Stimulated activated memory B cell treated with anti-CD40 and anti-IgM and Interleukin-4, amounts not matched to agents 10 μg/mL and 1 μg/mL and 100 μg/mL, for 72 hours (primary cell): Measurements from ENCODE around the gene PLB1.
A peak's percentile ranks its signal among the peaks of the same experiment; 100 is the strongest.
"Not testable (repeated sequence)": the region's sequence is repeated elsewhere in the genome, so short reads cannot be mapped to it uniquely, and the experiment has no call there.

Experiments
- ATAC-seq: fragments of 150-1000 bp; cut with Tn5 transposase; 2 replicates; pipeline ENCODE4 v1.10.0; 2021
- H3K27ac Mint-ChIP-seq: one replicate; pipeline ENCODE4 v1.8.0; 2022; ENCODE audit warnings: mild to moderate bottlenecking, mixed read lengths
- H3K27me3 Mint-ChIP-seq: one replicate; pipeline ENCODE4 v1.8.0; 2022; ENCODE audit warnings: mixed read lengths
- H3K36me3 Mint-ChIP-seq: one replicate; pipeline ENCODE4 v1.8.0; 2022; ENCODE audit warnings: mixed read lengths
- H3K4me1 Mint-ChIP-seq: one replicate; pipeline ENCODE4 v1.8.0; 2022; ENCODE audit warnings: mixed read lengths
- H3K4me3 Mint-ChIP-seq: one replicate; pipeline ENCODE4 v1.8.0; 2022; ENCODE audit warnings: mild to moderate bottlenecking, moderate library complexity, mixed read lengths
- H3K9me3 Mint-ChIP-seq: one replicate; pipeline ENCODE4 v1.8.0; 2022; ENCODE audit warnings: mixed read lengths

Gene PLB1

DNA sequence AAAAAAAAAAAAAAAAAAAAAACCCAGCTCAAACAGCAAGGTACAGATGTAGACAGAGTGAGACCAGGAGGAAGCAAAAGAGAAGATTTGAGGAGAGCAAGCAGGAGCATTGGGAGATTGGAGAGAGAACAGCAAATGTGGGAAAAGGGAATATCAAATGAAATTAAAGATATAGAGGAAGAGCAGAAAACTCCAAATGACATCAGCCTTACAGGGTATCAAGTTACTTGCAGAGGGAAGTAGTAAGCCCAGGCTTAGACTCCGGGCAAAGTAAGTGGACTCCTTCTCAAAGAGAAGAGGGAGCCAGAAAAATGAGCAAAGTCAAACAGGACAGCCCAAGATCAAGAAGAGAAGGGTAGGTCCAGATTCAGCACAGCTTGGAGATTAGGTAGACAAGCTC lies 162.5 kb downstream of the PLB1 start:
- Mint-ChIP-seq H3K9me3 (no peaks in the 10 kb centered on the region), H3K27me3 (no peaks in the 10 kb centered on the region)
- no peak for ATAC-seq

DNA sequence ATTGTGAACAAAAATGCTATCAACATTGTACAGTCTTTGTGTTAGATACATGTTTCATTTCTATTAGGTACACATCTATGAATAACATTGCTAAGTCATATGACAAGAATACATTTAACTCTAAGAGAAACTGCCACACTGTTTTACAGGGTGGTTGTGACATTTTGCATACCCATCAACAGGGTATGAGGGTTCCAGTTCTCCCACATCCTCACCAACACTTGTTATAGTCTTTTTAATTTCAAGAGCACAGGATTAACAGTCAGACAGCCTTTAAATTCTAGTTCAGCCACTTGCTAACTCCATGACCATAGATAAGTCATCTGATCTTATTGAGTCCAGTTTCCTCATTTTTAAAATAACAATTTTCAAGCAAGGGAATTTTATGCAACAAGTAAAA lies 163.3 kb downstream of the PLB1 start:
- Mint-ChIP-seq H3K9me3 (no peaks in the 10 kb centered on the region), H3K27me3 (no peaks in the 10 kb centered on the region), H3K36me3 (no peaks in the 10 kb centered on the region), H3K4me1 (no peaks in the 10 kb centered on the region), H3K4me3 (no peak overlapping the region), H3K27ac (no peak overlapping the region)
- no peak for ATAC-seq

More for the DNA sequence above, 162.5 kb downstream of the PLB1 start:
- Mint-ChIP-seq H3K27ac (no peak overlapping the region), H3K36me3 (no peaks in the 10 kb centered on the region), H3K4me3 (no peak overlapping the region), H3K4me1 (no peaks in the 10 kb centered on the region)

DNA sequence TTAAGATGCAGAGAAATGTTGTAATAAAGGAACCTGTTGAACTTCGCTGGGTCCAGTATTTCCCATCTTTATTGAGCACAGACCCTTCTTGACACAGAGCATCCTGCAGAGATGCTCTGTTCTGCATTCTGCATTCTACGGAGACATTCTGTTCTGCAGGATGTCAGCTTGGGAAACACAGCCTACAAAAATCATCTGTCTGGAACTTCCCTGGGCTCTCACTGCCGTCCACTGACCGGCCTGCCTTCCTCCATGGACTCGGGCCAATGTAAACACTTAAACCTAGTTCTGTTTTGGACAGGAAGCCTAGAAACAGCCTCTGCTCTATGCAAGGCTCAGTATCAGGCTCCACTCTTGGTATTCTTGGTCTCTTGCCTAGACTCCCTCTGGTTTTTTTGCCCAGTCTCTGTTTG lies 165.7 kb downstream of the PLB1 start:
- Mint-ChIP-seq H3K27me3 (no peaks in the 10 kb centered on the region), H3K36me3 (no peaks in the 10 kb centered on the region), H3K4me3 (no peak overlapping the region), H3K9me3 (no peaks in the 10 kb centered on the region), H3K4me1 (no peaks in the 10 kb centered on the region), H3K27ac (no peak overlapping the region)
- ATAC-seq, result no peak

DNA sequence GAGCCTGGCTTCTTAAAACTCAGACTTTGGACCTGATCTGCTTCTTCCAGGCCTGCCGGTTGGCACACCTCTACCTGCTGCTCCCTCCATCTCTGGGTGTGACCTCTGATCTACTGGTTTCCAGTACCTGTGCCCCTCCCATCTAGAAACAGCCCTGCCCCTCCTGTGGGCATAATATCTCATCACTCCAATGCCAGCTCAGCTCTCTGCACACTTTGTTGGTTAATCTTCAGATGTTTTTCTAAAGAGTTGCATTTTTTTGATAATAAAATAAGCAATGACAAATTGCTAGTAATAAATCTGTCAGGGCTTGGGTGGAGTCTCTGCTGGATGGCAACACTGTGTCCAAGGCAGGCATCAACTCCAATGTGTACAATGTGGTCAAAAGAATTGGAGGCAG lies 166.2 kb downstream of the PLB1 start:
- H3K4me3 Mint-ChIP-seq, result no peak overlapping the region
- no peaks in the 10 kb centered on the region for H3K9me3 Mint-ChIP-seq
- H3K27me3 Mint-ChIP-seq, result no peaks in the 10 kb centered on the region
- H3K27ac Mint-ChIP-seq, result no peak overlapping the region
- ATAC-seq, result no peak
- H3K4me1 Mint-ChIP-seq, result no peaks in the 10 kb centered on the region
- no peaks in the 10 kb centered on the region for H3K36me3 Mint-ChIP-seq

DNA sequence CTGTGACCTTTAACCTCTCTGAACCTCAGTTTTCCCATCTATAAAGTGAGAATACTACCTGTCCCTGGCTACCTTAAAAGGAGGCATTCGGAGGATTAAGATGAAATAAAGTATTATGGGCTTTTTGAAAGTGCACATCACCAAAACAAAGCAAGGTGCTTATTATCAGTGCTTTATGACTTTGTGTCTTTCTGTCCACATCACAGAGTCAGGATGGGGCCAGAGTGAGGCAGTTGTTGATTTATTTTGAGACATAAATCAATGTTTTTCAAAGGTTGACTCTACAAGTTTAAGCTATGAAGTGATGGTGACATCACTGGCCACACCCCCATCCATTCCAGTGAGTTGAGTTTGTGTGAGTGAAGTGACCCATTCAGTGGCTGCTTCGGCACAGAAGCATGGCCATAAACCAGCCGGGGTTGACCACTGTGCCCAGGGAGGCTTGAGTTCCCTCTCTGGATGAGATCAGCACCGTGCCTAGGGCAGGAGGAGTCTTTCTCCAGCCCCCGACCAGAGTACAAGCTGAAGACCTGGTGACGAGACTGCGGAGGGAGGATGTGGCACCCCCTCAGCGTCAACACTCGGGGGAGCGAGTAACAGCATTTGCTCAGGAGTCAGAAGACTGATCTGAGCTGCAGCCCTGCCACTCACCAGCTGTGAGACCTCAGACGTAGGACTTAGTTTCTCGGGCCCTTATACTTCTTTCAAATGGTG lies 166.8 kb downstream of the PLB1 start:
- ATAC-seq, result no peak
- no peak overlapping the region for H3K27ac Mint-ChIP-seq
- no peak overlapping the region for H3K4me3 Mint-ChIP-seq
- no peaks in the 10 kb centered on the region for H3K9me3 Mint-ChIP-seq
- no peaks in the 10 kb centered on the region for H3K36me3 Mint-ChIP-seq
- no peaks in the 10 kb centered on the region for H3K27me3 Mint-ChIP-seq
- H3K4me1 Mint-ChIP-seq, result no peaks in the 10 kb centered on the region

DNA sequence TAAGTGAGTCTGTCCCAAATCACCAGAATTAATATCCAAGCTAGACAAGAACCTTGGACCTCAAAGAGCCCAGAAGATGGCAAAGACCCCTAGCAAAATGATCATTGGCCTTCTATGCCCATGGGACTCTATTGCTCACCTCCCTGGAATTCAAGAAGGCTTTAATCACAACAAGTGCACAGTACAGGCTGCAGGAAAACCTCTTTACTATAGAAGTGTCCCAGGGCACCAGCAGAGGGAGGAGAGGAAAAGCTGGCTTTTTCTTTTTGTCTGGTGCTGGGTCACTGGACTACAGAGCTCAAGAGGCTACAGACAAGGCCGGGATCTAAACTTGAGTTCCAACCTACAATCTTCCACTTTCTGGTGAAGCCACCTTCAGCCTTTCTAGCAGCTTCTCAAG lies 167.5 kb downstream of the PLB1 start:
- no peak overlapping the region for H3K4me3 Mint-ChIP-seq
- no peak for ATAC-seq
- H3K9me3 Mint-ChIP-seq, result no peaks in the 10 kb centered on the region
- H3K4me1 Mint-ChIP-seq, result no peaks in the 10 kb centered on the region
- no peaks in the 10 kb centered on the region for H3K27me3 Mint-ChIP-seq
- no peaks in the 10 kb centered on the region for H3K36me3 Mint-ChIP-seq
- no peak overlapping the region for H3K27ac Mint-ChIP-seq

DNA sequence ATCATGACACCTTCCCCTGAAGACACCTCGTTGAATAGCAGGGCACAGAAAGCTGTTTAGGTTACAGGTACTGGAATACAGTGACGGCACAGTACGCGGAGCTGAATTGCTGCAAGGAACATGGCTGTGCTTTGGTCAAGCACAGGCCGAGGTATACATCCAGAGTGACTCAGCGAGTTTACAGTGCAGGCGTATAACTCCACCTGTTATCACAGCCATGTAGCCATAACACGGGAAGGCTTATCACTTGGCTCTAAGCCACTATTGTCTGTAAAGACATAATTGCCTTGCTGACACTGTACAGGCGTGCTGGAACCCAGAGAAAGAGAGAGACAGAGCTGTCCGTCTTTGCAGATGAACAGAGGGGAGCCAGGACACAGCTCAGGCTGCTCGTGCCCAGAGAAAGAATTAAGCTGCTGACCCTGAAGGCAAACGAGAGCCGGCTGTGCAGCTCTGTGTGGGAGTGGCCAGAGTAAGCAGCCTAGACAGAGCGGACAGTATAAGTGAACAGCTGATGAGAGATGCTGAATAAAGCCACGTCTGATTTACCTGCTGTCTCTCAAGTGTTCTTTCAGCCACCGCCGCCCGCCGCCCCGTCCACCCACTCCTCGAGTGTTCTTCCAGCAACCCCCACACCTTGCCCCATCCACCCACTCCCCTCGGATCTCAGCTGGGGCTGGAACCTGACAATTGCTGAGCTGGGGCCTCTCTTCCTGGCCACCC lies 168.4 kb downstream of the PLB1 start:
- ATAC-seq, result peak; percentile 48
- Mint-ChIP-seq H3K4me1 (no peaks in the 10 kb centered on the region), H3K27me3 (no peaks in the 10 kb centered on the region), H3K4me3 (no peak overlapping the region), H3K9me3 (no peaks in the 10 kb centered on the region), H3K27ac (no peak overlapping the region), H3K36me3 (no peaks in the 10 kb centered on the region)

DNA sequence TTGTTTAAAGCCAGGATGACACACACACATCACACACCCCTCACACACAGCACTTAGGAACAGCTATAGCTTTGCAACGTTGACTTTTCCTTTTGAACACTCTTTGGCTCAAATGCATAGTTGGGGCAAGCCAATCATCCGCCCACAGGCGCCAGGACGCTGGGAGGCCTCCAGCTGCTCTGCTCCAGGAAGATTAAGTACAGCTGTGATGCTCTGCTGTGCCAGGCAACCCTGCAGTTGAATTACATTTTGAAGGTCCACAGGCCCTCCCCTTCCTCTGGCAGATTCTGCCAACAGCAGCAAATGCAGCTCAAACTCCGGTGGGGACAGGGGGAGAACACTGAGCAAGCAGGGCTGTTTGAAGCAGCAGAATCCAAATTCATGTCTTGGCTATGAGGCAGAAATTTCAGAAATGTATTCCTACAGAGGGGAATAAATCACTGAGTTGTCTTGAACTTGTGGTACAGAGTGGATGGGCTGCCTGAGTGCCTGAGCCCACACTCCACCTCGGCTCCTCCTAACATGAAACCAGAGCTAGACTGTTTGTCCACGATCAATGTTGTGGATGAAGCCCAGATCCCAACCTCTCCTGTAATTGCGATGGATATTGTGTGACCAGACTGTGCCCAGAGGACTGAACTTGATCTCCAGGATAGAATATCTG lies 169.3 kb downstream of the PLB1 start:
- H3K27me3 Mint-ChIP-seq, result no peaks in the 10 kb centered on the region
- no peaks in the 10 kb centered on the region for H3K4me1 Mint-ChIP-seq

DNA sequence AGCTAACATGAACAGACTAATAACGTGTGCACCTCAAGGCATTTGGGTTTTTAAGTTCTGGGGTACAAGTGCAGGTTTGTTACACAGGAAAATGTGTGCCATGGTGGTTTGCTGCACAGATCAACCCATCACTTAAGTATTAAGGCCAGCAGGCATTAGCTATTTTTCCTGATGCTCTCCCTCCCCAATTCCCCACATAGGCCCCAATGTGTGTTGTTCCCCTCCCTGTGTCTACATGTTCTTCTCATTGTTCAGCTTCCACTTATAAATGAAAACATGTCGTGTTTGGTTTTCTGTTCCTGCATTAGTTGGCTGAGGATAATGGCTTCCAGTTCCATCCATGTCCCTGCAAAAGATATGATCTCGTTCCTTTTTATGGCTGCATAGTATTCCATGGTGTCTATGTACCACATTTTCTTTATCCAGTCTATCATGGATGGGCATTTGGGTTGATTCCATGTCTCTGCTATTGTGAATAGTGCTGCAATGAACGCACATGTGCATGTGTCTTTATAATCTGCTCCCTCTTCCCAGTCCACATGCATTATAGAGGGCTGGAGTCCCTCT lies 170.0 kb downstream of the PLB1 start:
- not testable (repeated sequence) for H3K27me3 Mint-ChIP-seq, H3K9me3 Mint-ChIP-seq, H3K4me3 Mint-ChIP-seq, H3K4me1 Mint-ChIP-seq, ATAC-seq, H3K27ac Mint-ChIP-seq, H3K36me3 Mint-ChIP-seq

More for the DNA sequence above, 169.3 kb downstream of the PLB1 start:
- ATAC-seq, result no peak
- Mint-ChIP-seq H3K36me3 (no peaks in the 10 kb centered on the region), H3K9me3 (no peaks in the 10 kb centered on the region), H3K4me3 (no peak overlapping the region), H3K27ac (no peak overlapping the region)

DNA sequence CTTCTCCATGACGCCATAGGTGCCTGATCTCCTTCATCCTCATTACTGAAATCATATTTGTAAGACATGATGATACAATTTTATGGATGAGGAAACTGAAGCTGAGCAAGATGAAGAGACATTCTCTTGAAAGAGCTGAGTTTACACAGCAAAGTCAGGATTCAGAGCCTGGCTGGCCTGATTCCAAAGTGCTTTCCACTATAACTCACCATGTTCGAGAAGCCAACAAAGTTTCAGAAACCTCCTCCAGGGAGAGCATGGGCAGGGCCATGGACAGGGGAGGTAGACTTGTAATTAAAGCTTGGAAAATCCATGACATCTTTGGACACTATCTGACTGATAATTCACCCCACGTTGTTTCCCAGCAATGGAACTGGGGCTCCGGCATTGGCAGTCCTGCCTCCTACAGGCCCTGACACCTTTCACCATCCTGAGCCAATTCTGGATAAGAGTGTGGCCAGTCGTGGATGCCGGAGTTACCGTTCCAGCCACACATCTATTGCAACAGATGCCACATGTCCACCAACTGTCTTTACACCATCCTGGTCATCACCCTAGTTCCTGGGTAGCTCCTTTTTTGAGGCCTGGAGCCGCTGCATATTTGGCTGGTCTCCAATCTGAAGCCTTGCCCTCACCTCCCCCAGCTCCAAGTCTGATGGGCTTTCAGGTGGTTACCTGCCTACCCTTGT lies 170.8 kb downstream of the PLB1 start:
- Mint-ChIP-seq H3K27ac (no peak overlapping the region), H3K4me3 (no peak overlapping the region), H3K36me3 (no peaks in the 10 kb centered on the region), H3K4me1 (no peaks in the 10 kb centered on the region), H3K9me3 (no peaks in the 10 kb centered on the region), H3K27me3 (no peaks in the 10 kb centered on the region)
- no peak for ATAC-seq

DNA sequence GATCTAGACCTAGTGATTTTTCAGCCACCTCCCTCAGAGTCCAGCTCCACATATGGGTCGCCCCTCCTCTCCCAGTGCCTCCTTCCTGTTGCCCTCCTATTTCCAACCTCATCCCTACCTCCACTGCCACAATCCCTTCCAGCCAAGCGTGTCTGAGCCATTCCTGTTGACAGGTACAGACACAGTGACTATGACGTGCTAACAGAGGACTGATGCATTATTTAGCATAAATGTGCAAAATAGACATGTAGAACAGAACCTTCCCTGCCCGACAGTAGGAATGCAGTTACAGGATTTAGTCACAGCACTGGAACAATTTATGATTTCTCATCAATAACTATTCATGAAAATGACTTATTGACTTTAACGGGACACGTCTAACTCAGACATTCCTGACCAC lies 171.4 kb downstream of the PLB1 start:
- Mint-ChIP-seq H3K36me3 (no peaks in the 10 kb centered on the region), H3K4me1 (no peaks in the 10 kb centered on the region), H3K27ac (no peak overlapping the region), H3K27me3 (no peaks in the 10 kb centered on the region), H3K4me3 (no peak overlapping the region), H3K9me3 (peaks cover 2% of the 10 kb centered on the region)
- ATAC-seq, result no peak

DNA sequence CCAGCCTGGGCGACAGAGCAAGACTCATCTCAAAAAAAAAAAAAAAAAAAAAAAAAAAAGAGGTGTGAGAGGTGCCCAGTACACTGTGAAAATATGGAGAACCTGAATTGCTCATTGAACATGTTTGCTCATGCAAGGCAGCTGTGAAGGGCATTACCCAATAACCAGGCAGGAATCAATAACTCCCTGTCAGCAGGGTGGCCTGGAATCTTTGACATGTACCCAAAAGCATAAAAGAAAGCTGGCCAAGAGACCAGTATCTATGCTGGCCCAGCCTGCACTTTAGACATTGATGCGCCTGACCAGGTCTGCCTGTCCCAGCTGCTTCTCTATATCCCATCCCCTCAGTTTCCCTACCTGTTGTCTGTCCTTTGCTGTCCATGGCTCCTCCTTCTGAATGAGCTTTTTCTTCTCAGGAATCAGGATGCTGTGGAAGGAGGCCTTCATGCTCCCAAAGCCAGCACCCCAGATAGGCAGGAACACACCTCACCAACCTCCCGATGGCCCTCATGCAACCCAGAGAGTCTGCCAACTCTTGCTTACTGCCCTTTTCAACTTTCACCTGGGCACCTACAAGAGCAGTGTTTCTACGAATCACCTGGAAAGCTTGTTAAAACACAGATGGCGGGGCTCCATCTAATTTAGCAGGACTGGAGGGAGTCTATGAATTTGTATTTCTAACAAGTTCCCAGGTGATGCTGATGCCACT lies 172.4 kb downstream of the PLB1 start:
- Mint-ChIP-seq H3K27me3 (no peaks in the 10 kb centered on the region), H3K27ac (no peak overlapping the region), H3K4me1 (no peaks in the 10 kb centered on the region), H3K4me3 (no peak overlapping the region), H3K36me3 (no peaks in the 10 kb centered on the region), H3K9me3 (peaks cover 6% of the 10 kb centered on the region)
- no peak for ATAC-seq

DNA sequence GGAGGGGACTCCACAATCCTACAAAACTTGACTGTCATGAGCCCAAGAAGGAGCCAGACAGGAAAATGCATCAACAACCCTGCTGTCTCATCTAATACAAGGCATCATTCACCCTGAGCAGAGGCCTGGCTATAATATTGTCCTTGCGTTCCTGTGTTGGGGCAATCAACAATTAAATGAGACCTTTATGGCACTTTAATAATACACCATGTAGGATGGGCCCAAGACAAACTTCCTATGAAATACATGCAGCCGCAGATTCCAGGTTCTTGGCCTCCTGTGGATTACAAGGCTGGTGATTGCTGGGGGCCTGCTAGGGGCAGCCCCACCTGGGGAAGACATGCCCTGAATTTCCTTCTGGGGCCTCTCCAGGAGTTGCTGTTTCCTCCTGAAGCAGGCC lies 173.0 kb downstream of the PLB1 start:
- H3K4me3 Mint-ChIP-seq, result no peak overlapping the region
- H3K27me3 Mint-ChIP-seq, result no peaks in the 10 kb centered on the region
- ATAC-seq, result no peak
- no peaks in the 10 kb centered on the region for H3K36me3 Mint-ChIP-seq
- H3K9me3 Mint-ChIP-seq, result peaks cover 6% of the 10 kb centered on the region
- H3K4me1 Mint-ChIP-seq, result no peaks in the 10 kb centered on the region
- no peak overlapping the region for H3K27ac Mint-ChIP-seq

DNA sequence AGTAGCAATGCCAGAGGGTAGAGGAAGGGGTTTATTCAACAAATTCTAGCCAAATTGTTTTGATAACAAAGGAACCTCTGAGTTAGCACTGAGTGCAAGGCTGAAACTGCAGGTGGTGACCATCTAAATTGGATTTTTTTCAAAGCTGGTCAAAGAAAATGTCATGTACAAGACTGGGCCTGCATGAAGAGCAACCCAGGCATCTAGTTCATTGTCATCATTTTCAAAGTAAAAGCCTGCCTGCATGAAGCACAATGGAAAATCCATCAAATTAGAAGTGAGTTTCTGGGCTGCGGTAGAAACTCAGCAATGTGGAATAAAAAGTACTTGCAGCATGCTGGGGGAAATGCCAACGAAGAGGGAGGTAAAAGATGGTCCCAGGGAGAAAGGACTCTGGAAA lies 175.0 kb downstream of the PLB1 start:
- peaks cover 6% of the 10 kb centered on the region for H3K9me3 Mint-ChIP-seq
- no peaks in the 10 kb centered on the region for H3K27me3 Mint-ChIP-seq
- peaks cover 6% of the 10 kb centered on the region for H3K4me1 Mint-ChIP-seq
- no peaks in the 10 kb centered on the region for H3K36me3 Mint-ChIP-seq
- H3K27ac Mint-ChIP-seq, result no peak overlapping the region
- H3K4me3 Mint-ChIP-seq, result no peak overlapping the region
- ATAC-seq, result no peak

DNA sequence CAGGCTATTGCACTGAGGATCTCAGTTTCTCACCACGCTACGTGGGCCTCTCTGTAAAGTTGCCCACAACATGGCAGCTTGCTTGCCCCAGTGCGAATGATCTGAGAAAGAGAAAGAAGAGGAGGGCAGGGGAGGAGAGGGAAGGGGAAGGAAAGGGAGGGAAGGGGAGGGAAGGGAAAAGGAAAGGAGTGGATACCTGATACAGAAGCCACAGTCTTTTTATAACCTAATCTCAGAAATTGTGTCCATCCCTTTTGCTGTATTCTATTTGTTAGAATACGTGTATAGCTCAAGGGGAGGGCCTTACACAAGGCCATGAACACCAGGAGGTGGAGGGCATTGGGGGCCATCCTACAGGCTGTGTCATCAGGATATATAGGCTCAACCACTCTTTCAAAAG lies 177.5 kb downstream of the PLB1 start:
- H3K27me3 Mint-ChIP-seq, result no peaks in the 10 kb centered on the region
- H3K9me3 Mint-ChIP-seq, result peaks cover 6% of the 10 kb centered on the region
- no peak overlapping the region for H3K4me3 Mint-ChIP-seq
- no peaks in the 10 kb centered on the region for H3K36me3 Mint-ChIP-seq
- H3K4me1 Mint-ChIP-seq, result peaks cover 9% of the 10 kb centered on the region
- H3K27ac Mint-ChIP-seq, result no peak overlapping the region
- no peak for ATAC-seq
